IPS-18a (cell line): ENCODE data around the gene NTN1.

Source experiments
- H3K27ac ChIP-seq: one replicate; pipeline ENCODE4 v1.5.1; 2013; ENCODE audit warnings: low read length
- H3K27me3 ChIP-seq: one replicate; pipeline ENCODE4 v1.6.1; 2013; ENCODE audit warnings: mild to moderate bottlenecking, low read length; ENCODE audit not compliant: control insufficient read depth, insufficient read depth
- H3K36me3 ChIP-seq: one replicate; pipeline ENCODE4 v1.6.1; 2013; ENCODE audit warnings: low read depth, low read length; ENCODE audit not compliant: control insufficient read depth
- H3K4me1 ChIP-seq: one replicate; pipeline ENCODE4 v1.6.1; 2013; ENCODE audit warnings: low read depth, low read length; ENCODE audit not compliant: control insufficient read depth
- H3K4me3 ChIP-seq: one replicate; pipeline ENCODE4 v1.5.1; 2013; ENCODE audit warnings: low read length
- H3K9ac ChIP-seq: one replicate; pipeline ENCODE4 v1.6.1; 2013; ENCODE audit warnings: mild to moderate bottlenecking, low read length, moderate library complexity
- H3K9me3 ChIP-seq: one replicate; pipeline ENCODE4 v1.6.1; 2013; ENCODE audit warnings: low read depth, low read length; ENCODE audit not compliant: control insufficient read depth

NTN1 gene

GRCh38 chr17:8995711-8996110 is 25.6 kb upstream of the NTN1 start:
- H3K9ac ChIP-seq = no peak overlapping the region
- H3K4me1 ChIP-seq = no peaks in the 10 kb centered on the region
- H3K36me3 ChIP-seq = no peaks in the 10 kb centered on the region
- H3K4me3 ChIP-seq = no peak overlapping the region
- no peaks in the 10 kb centered on the region for H3K9me3 ChIP-seq
- no peak overlapping the region for H3K27ac ChIP-seq
- H3K27me3 ChIP-seq = peaks cover 10% of the 10 kb centered on the region

- Histone ChIP-seq H3K27me3 (peaks cover 34% of the 10 kb centered on the region), H3K4me1 (peaks cover 7% of the 10 kb centered on the region), H3K4me3 (no peak overlapping the region), H3K9ac (no peak overlapping the region), H3K36me3 (no peaks in the 10 kb centered on the region), H3K27ac (no peak overlapping the region), H3K9me3 (no peaks in the 10 kb centered on the region)
These were observed 23.2 kb upstream of the NTN1 start for GRCh38 chr17:8997994-8998628.

DNA sequence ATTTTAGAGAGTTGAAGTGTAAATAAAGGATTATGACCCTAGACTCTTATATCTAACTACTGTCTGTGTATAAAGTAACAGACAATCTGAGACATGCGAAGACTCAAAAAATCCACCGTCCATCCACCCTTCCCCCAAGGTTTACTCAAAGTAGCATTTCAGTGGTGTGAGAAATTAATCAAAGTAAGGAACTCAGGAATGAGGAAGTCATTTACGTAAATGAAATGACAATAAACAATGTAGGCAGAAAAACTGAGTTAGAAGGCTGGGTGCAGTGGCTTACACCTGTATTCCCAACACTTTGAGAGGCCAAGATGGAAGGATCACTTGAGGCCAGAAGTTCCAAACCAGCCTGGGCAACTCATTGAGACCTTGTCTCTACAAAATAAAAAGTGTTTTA is 19.8 kb upstream of the NTN1 start:
- Histone ChIP-seq H3K27ac (no peak overlapping the region), H3K9me3 (no peaks in the 10 kb centered on the region), H3K36me3 (no peaks in the 10 kb centered on the region), H3K4me1 (peaks cover 14% of the 10 kb centered on the region), H3K4me3 (no peak overlapping the region), H3K27me3 (peaks cover 68% of the 10 kb centered on the region), H3K9ac (no peak overlapping the region)

DNA sequence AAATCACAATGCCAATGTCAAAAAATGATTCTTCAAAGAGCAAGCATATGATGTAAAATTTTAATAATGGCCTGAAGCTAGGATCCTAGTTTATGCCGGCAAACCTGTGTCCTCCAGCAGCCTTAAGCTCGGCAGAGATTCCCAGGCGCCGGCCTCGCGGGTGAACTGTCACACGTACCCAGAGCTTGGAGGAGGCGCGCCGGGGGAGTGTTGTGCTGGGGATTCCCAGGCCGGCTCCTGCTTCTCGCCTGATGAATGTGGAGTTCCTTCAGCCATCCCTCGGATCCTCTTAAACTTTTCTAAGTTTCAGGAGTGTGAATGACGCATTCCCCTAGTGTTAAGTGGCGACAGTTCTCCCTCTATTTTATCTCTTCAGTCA is 19.1 kb upstream of the NTN1 start:
- Histone ChIP-seq H3K27me3 (peaks cover 74% of the 10 kb centered on the region), H3K27ac (no peak overlapping the region), H3K36me3 (no peaks in the 10 kb centered on the region), H3K9me3 (no peaks in the 10 kb centered on the region), H3K9ac (no peak overlapping the region), H3K4me1 (peaks cover 14% of the 10 kb centered on the region), H3K4me3 (peak overlapping the region; percentile 51)

DNA sequence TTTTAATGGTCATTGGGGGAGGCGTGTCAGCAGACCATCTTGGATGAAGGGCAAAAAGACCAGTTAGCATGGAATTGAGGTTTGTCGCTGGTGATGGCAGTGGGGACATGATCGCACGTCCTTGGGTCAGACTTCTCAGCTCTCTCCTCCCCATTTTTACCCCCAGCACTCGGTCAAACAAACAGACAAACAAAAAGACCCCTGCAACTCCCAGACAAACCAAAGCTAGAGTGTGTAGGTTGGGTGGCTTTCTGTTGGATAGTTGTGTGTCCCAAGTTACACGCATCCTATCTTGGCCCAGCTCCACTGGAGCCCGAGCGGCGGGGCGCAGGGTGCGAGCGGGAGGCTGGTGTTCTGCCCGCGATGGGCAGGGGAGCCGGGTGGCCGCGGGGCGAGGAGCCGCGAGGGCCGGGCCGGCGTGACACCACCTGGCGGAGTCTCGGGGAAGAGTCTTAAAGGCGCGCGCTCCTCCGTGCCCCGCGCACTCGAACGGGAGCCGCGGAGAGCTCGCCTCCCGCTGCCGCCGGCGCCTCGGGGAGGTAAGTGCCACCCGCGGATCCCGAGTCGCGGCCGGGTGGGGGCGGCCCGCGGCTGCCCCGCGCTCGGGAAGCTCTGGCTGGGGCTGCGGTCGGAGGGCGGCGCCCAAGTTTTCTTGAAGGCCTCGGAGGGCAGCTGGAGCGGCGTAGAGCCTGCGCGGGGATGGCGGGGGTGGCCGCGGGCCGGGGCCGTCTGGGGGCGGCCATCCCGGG is 18.5 kb upstream of the NTN1 start:
- H3K27me3 ChIP-seq = peaks cover 80% of the 10 kb centered on the region
- H3K27ac ChIP-seq = no peak overlapping the region
- peaks cover 14% of the 10 kb centered on the region for H3K4me1 ChIP-seq
- H3K4me3 ChIP-seq = peak overlapping the region; percentile 51
- H3K9me3 ChIP-seq = no peaks in the 10 kb centered on the region
- H3K9ac ChIP-seq = no peak overlapping the region
- no peaks in the 10 kb centered on the region for H3K36me3 ChIP-seq

GRCh38 chr17:9003355-9004131 is 17.8 kb upstream of the NTN1 start:
- peaks cover 86% of the 10 kb centered on the region for H3K27me3 ChIP-seq
- peaks cover 14% of the 10 kb centered on the region for H3K4me1 ChIP-seq
- no peak overlapping the region for H3K9ac ChIP-seq
- no peak overlapping the region for H3K27ac ChIP-seq
- H3K4me3 ChIP-seq = peak overlapping the region; percentile 51
- H3K9me3 ChIP-seq = no peaks in the 10 kb centered on the region
- no peaks in the 10 kb centered on the region for H3K36me3 ChIP-seq

DNA sequence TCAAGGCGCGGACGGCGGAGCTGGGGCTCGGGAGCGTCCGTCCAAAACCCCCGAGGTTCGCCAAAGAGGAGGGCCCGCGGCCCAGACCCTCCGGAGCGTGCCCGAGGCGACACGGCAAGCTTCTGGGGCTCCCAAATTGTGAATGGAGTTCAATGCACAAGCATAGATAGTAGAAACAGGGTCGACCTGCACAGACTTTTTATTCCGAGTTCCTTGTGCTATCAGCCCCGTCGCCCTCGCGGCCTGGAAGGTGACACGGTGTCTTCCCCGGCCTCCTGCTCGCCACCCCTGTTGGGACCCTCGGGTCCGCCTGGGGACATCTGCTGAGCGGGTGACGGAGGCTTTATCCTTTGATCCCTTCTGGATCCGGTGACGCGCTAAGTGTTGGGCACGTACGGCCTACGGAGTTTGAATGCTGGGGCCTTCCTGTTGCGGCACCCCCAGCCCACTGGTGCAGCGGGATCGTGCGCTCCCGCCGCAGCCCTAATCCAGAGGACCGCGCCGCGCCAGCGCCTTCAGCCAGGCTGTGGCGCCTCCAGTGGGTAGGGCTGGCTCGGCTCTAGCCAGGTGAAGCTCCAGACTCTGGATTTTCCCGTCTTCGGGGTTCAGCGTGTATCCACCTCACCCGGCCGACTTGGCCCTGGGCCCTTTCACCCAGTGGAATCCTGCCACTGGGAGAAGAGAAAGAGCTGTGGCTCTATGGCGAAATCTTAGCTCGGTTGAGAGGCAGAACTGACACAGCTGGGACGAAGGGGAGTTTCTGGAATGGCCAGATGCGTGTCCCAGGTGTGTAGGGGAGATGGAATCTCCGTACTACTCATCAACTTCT is 17.0 kb upstream of the NTN1 start:
- Histone ChIP-seq H3K4me1 (peaks cover 14% of the 10 kb centered on the region), H3K27me3 (peaks cover 94% of the 10 kb centered on the region), H3K27ac (no peak overlapping the region), H3K9me3 (no peaks in the 10 kb centered on the region), H3K9ac (no peak overlapping the region), H3K36me3 (no peaks in the 10 kb centered on the region), H3K4me3 (peak overlapping the region; percentile 45)

DNA sequence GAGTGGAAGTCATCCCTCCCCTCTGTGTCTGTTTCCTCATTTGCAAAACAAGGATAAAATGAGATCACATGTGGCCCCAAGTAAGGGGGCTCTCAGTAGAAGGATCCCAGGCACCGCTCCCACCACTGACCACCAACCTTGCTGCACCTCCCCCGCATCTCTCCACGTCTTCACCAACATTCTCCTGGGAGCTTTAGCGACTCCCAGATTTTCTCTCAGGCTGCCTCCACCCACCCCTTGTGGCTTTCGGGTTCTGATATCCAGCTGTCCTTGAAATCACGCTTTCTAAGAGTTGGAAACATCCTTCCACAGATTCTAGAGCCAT is 16.4 kb upstream of the NTN1 start:
- H3K9ac ChIP-seq = no peak overlapping the region
- H3K36me3 ChIP-seq = no peaks in the 10 kb centered on the region
- H3K4me1 ChIP-seq = peaks cover 14% of the 10 kb centered on the region
- H3K9me3 ChIP-seq = no peaks in the 10 kb centered on the region
- peaks cover 97% of the 10 kb centered on the region for H3K27me3 ChIP-seq
- H3K27ac ChIP-seq = no peak overlapping the region
- H3K4me3 ChIP-seq = no peak overlapping the region

- no peak overlapping the region for H3K27ac ChIP-seq
- H3K36me3 ChIP-seq = no peaks in the 10 kb centered on the region
- peaks cover 97% of the 10 kb centered on the region for H3K27me3 ChIP-seq
- no peak overlapping the region for H3K4me3 ChIP-seq
- peaks cover 14% of the 10 kb centered on the region for H3K4me1 ChIP-seq
- no peaks in the 10 kb centered on the region for H3K9me3 ChIP-seq
- no peak overlapping the region for H3K9ac ChIP-seq
These were observed 15.0 kb upstream of the NTN1 start for GRCh38 chr17:9006175-9006767.

DNA sequence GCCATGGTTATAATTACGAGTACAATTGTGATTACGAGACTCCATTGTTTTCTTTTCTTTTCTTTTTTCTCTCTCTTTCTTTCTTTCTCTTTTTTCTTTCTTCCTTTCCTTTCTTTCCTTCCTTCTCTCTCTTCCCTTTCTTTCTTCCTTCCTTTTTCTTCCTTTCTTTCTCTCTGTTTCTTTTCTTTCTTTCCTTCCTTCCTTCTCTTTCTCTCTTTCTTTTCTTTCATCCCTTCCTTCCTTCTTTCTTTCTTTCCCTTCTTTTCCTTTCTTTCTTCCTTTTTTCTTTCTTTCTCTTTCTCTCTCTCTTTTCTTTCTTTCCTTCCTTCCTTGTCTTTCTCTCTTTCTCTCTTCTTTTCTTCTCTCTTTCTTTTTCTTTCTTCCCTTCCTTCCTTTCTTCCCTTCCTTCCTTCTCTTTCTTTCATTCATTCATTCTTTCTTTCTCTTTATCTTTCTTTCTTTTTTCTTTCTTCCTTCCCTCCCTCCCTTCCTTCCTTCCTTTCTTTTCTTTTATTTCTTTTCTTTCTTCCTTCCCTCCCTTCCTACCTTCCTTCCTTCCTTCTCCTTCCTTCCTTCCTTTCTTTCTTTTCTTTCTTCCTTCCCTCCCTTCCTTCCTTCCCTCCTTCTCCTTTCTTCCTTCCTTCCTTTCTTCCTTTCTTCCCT is 14.1 kb upstream of the NTN1 start:
- Histone ChIP-seq H3K27ac (no peak overlapping the region), H3K9ac (no peak overlapping the region), H3K9me3 (no peaks in the 10 kb centered on the region), H3K27me3 (peaks cover 95% of the 10 kb centered on the region), H3K36me3 (no peaks in the 10 kb centered on the region), H3K4me3 (no peak overlapping the region), H3K4me1 (peaks cover 13% of the 10 kb centered on the region)
